Measurements from ENCODE around the gene TBL3. TPM values are rescaled to one million over a fixed set of nuclear protein-coding genes. Genes with fewer than 3 reads are reported as not detected.
A peak's percentile ranks its signal among the peaks of the same experiment; 100 is the strongest.

TBL3 gene
- total RNA-seq, 1 donor from 2014 or later: 25.6 TPM

DNA sequence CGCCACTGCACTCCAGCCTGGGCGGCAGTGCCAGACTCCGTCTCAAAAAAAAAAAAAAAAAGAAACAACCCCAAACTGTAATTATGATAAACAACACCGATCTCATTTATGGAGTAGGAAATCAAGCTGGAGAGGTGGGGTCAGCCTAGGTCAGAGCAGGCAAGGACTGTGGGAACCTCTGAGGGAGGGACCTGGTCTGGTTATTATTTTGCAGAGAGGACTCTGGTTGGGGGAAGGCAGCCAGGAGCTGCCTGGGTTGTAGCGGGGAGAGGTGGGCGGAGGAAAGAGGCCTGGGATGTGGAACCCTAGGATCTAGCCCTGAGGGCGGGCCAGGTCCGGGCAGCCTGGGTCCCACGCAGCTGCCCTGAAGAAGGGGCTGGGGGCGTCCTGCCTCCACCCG is 42.7 kb upstream of the TBL3 start:
- Histone ChIP-seq H3K27ac (peak overlapping the region; percentile 80), H3K27me3 (ENCODE audit: low read depth) (peaks cover 13% of the 10 kb centered on the region), H3K4me1 (peaks cover 6% of the 10 kb centered on the region), H3K36me3 (no peaks in the 10 kb centered on the region), H3K4me3 (peak overlapping the region; percentile 64), H3K9me3 (no peaks in the 10 kb centered on the region)
- DNase-seq (no peak), ATAC-seq (peak; percentile 56 to 65)
- TF ChIP-seq, protein P1, sequence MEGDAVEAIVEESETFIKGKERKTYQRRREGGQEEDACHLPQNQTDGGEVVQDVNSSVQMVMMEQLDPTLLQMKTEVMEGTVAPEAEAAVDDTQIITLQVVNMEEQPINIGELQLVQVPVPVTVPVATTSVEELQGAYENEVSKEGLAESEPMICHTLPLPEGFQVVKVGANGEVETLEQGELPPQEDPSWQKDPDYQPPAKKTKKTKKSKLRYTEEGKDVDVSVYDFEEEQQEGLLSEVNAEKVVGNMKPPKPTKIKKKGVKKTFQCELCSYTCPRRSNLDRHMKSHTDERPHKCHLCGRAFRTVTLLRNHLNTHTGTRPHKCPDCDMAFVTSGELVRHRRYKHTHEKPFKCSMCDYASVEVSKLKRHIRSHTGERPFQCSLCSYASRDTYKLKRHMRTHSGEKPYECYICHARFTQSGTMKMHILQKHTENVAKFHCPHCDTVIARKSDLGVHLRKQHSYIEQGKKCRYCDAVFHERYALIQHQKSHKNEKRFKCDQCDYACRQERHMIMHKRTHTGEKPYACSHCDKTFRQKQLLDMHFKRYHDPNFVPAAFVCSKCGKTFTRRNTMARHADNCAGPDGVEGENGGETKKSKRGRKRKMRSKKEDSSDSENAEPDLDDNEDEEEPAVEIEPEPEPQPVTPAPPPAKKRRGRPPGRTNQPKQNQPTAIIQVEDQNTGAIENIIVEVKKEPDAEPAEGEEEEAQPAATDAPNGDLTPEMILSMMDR (IDR thresholded peaks at IDR 0.05): no peak
- intact Hi-C loops (cut with DNase I): no loop called here

DNA sequence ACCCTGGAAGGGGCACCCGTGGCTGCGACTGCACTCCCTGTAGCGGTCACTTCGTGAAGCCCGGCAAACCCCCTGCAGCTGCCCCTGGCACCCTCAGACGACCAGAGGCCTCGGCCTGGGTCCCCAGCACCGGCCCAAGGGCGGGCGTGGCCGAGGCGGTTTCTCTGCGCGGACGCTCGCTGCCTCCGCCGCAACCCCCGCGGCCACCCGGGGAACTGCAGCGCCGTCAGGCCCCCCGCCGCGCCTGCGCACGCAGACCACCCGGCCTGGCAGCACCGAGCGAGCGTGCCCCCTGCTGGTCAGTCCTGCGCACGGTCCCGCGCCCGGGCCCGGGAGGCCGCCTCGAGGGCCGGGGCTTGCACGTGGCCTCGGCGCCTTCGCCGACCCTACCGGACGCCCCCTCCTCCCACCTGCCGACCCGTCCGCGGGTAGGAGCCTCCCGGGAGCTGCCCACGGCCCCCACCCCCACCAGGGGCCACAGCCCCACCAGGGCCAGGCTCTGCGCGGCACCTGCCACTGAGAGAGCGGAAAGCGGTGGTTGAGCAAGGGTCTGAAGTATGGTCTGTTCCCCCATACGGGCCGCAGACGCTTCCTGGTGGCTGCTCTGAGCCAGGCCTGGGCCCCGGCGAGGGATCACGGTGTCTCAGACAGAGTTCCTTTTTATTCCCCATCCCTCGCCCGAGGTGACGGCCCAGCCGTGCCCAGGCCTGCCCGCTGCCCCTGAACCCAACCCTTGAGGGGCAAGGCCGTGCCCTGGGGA is 42.1 kb upstream of the TBL3 start:
- TF ChIP-seq, protein P1 (IDR thresholded peaks at IDR 0.05): peak; percentile 100
- Histone ChIP-seq H3K9me3 (no peaks in the 10 kb centered on the region), H3K36me3 (no peaks in the 10 kb centered on the region), H3K27me3 (ENCODE audit: low read depth) (peaks cover 13% of the 10 kb centered on the region), H3K4me1 (peaks cover 6% of the 10 kb centered on the region), H3K4me3 (peak overlapping the region; percentile 64), H3K27ac (peak overlapping the region; percentile 80)
- ATAC-seq: peak; percentile 97 to 99
- intact Hi-C loops (cut with DNase I): no loop called here
- DNase-seq: peak; percentile 94

DNA sequence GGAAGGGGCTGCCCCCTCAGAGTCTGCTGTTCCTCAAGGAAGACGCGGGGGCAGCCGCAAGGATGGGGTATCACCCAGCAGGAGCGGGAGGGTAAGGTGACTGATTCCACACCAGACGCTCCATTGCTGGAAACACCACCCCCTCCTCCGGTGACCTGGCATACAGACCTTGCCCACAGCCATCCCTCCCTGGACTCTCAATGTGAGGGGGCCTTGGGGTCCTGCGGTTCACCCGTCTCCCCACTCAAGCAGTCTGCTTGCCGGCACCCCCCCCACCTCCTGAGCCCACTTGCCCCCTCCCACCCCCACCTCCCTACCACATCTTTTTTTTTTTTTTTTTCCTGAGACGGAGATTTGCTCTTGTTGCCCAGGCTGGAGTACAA is 41.5 kb upstream of the TBL3 start:
- intact Hi-C loops (cut with DNase I): no loop called here
- Histone ChIP-seq H3K27ac (no peak overlapping the region), H3K4me1 (peaks cover 6% of the 10 kb centered on the region), H3K36me3 (no peaks in the 10 kb centered on the region), H3K4me3 (no peak overlapping the region), H3K9me3 (no peaks in the 10 kb centered on the region), H3K27me3 (ENCODE audit: low read depth) (peaks cover 12% of the 10 kb centered on the region)
- TF ChIP-seq, protein P1 (IDR thresholded peaks at IDR 0.05): no peak
- DNase-seq (no peak), ATAC-seq (no peak)

DNA sequence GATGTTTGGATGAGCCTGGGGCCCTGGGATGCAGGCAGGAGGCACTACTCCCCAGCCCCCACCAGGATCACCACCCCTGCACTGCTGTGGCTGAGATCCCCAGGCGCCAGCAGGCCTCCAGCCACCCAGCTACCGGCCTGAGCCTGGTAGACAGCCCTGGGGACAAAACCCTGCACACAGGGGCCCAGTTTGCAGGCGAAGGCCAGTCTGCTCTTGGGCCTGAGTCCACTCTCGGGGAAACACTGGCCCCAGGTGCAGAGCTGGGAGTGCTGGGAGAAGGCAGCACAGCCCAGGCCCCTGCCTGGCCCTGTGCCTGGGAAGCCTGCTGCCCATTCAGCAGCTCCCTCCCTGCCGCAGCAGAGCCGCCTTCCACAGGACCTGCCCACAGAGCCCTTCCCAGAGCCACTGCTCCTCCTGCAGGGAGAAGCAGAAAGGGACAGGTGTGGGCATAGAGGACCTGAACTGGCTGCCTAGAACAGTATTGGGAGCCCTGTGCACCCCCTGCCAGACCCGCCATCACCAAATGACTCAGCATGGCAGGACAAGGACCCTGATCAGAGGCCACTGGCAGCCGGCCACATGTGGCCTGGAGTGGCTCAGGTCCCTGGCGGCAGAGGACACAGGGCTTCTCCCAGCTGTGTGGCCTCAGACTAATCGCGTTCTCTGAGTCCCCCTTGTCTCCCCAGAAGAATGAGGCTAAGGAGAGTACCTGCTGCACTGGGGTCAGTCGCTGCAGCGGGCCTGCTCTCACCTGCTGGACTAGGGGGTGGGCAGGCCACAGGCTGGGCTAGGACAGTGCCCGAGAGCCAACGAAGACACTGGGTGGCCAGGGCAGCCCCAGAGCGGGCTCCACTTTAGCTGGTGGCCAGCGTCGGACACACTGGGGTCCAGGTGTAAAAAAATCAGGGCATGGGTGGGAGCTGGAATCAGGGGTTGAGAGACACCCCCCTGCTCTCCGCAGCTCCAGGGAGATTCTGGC is 39.5 kb upstream of the TBL3 start:
- Histone ChIP-seq H3K9me3 (no peaks in the 10 kb centered on the region), H3K4me1 (peaks cover 6% of the 10 kb centered on the region), H3K36me3 (peaks cover 6% of the 10 kb centered on the region), H3K27me3 (ENCODE audit: low read depth) (peaks cover 8% of the 10 kb centered on the region), H3K27ac (no peak overlapping the region), H3K4me3 (no peak overlapping the region)
- ATAC-seq (no peak), DNase-seq (no peak)
- TF ChIP-seq, protein P1 (IDR thresholded peaks at IDR 0.05): no peak
- intact Hi-C loops (cut with DNase I): no loop called here

DNA sequence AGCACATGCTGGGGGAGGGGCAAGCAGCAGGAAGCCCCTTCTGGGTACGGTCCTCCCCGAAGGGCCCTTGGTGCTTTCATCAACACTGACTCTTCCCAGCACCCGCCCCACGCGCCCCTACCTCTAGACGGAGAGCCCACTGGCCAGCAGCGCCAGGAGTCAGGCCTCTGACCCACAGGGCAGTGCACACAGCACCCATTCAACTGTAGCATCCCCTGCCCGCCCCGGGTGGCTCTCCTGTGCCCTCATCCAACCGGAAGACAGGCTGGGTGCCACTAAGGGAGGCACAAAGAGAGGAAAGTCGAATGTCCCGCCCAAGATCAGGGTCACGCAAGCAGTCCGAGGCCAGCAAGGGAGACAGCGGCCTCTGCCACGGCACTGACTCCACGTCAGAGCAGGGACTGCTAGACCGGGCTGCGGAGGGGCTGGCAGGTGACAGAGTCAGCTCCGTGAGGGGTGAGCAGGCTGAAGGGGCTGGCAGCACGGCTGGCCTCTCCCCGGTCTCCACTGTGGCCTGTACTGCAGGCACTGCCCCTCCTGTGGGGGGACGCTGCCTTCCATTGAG is 38.7 kb upstream of the TBL3 start:
- no peak overlapping the region for H3K4me3 ChIP-seq
- H3K9me3 ChIP-seq: no peaks in the 10 kb centered on the region
- TF ChIP-seq, protein P1 (IDR thresholded peaks at IDR 0.05): no peak
- intact Hi-C loops (cut with DNase I): no loop called here
- H3K36me3 ChIP-seq: peaks cover 14% of the 10 kb centered on the region
- H3K4me1 ChIP-seq: peaks cover 6% of the 10 kb centered on the region
- DNase-seq (no peak), ATAC-seq (no peak)
- peaks cover 8% of the 10 kb centered on the region for H3K27me3 ChIP-seq (ENCODE audit: low read depth)
- H3K27ac ChIP-seq: no peak overlapping the region

All from lower lobe of right lung (tissue), 2 donors.